Adrenal gland (tissue), 12 donors: ENCODE measurements around the gene CYRIA. TPM values are rescaled to one million over a fixed set of nuclear protein-coding genes. Genes with fewer than 3 reads are reported as not detected.

ENCODE experiments used
- DNase-seq, 7 donors: peaks; one replicate each; pipeline ENCODE4 v3.0.0-alpha.2; 2019 to 2020
- H3K27ac ChIP-seq, 5 donors: fragments of 200-600 bp; sonication (generic) in 4 of 5; 1 replicate in 3 of 5; 2 replicates in 2 of 5; pipeline versions ENCODE4 v1.5.1 to v1.8.0; 2016 to 2020; ENCODE audit warnings: mild to moderate bottlenecking in 1 of 5
- H3K27me3 ChIP-seq: fragments of 200-600 bp; 2 replicates; pipeline ENCODE4 v1.8.0; 2021
- H3K36me3 ChIP-seq, 2 donors: fragments of 200-600 bp; replicated peaks in 1 of 2; 1 replicate in 1 of 2; 2 replicates in 1 of 2; pipeline versions ENCODE4 v1.5.1 to v1.8.0; 2018 to 2022
- H3K4me1 ChIP-seq, 2 donors: fragments of 200-600 bp; replicated peaks in 1 of 2; 1 replicate in 1 of 2; 2 replicates in 1 of 2; pipeline versions ENCODE4 v1.5.1 to v1.8.0; 2018 to 2021
- H3K4me3 ChIP-seq, 4 donors: fragments of 200-600 bp; sonication (generic) in 3 of 4; one replicate each; pipeline ENCODE4 v1.5.1; 2016 to 2018
- H3K9me3 ChIP-seq, 3 donors: fragments of 200-600 bp; sonication (generic) in 1 of 3; replicated peaks in 1 of 3; 1 replicate in 2 of 3; 2 replicates in 1 of 3; pipeline versions ENCODE4 v1.5.1 to v1.8.0; 2016 to 2021
- CTCF ChIP-seq, 6 experiments: fragments of 450-650 bp in 4 of 6; fragments of 200-600 bp in 2 of 6; sonication (generic) in 1 of 6; IDR thresholded peaks; 1 replicate in 5 of 6; 2 replicates in 1 of 6; pipeline versions ENCODE4 v1.5.1 to v1.8.0; 2016 to 2021; ENCODE audit warnings: antibody characterized with exemption in 6 of 6, mild to moderate bottlenecking in 2 of 6, moderate library complexity in 1 of 6
- POLR2A ChIP-seq, 2 donors: fragments of 450-650 bp; IDR thresholded peaks; one replicate each; pipeline ENCODE4 v1.6.1; 2017; ENCODE audit warnings: antibody characterized with exemption in 2 of 2, mild to moderate bottlenecking in 2 of 2, moderate library complexity in 1 of 2
- WGBS, 4 donors: extraction: QIAGEN DNeasy Blood & Tissue Kit in 2 of 4; methylation state at CpG; one replicate each; pipeline versions ENCODE4 v1.1.5 to v1.1.7; 2013 to 2017; 5-methylcytosine and 5-hydroxymethylcytosine counted together
- intact Hi-C, 2 donors: fragments of 100-400 bp; cut with DNase I; formaldehyde crosslinking; loops; one replicate each; pipeline versions ENCODE4 v1.14.1 to v1.15.0; 2022 to 2023
- polyA plus RNA-seq, 3 donors: library from polyadenylated mRNA; stranded (reverse); fragments of 200-250 nt in 2 of 3; fragments of 350-450 nt in 1 of 3; fragmentation: Illumina TruSeq in 1 of 3; extraction: RNeasy Lipid Tissue Mini Kit (QIAGEN cat#74804) in 1 of 3; gene quantifications; one replicate each; pipeline ENCODE4 v1.2.3, GENCODE V29; 2013 to 2014
- total RNA-seq, 9 donors: library from RNA; depleted of rRNA in 4 of 9; stranded (reverse); fragments of >200 nt in 4 of 9; fragments of 120-200 nt in 1 of 9; fragmentation: NEBNext Ultra II Directional in 1 of 9; extraction: Animal tissue kit (Norgen Biotek cat#: 25700) in 1 of 9; gene quantifications; one replicate each; pipeline versions ENCODE4 v1.1.0 to v1.2.4, GENCODE V29; 2013 to 2023
- donor health status: healthy with polysubstance abuse.
- donor health status: Bipolar disorder and iron deficiency.
- donor health status: DM: yes; HTN: yes; CAD: no.
- donor health status: DM: no; HTN: no; CAD: no.
- donor health status: DM: no; HTN: no; CAD: no.
- donor health status: DM: yes; HTN: yes; CAD: no.

The CYRIA gene
- total and polyA plus RNA-seq, 12 donors: 2.4 to 31.0 (median 17.9) TPM

DNA sequence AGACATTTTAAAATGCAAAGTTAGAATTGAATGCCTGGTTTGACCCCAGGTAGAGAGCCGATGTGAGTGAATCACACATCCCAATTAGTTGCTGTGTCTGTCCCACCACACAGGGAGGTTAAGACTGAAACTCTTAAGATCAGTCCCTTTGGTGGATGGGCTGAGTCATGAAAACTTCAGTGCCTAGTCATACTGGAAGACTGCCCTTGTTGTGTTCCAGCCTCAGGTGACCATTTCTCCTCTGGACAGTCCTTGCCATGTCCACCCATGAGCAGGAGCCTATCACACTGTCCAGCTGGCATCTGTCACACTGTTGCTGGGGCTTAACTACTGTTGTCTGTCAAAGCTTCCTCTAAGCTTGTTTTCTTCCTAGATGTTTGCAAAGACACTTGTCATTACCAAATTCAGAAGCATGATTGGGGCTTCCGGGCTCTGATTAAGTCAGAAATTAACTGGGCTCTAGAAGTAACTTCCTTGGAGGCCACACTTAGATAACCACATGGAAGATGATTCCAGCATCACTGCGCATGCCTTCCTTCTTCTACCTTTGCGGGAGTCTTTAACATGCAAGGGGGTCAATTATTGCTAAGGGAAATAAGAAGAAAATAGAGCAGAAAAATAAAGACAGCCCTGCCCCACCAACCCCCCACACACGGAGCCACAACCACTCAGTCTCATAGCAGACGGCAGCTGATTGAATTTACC, 21.3 kb downstream of the CYRIA start:
- Histone ChIP-seq H3K36me3 (no peaks in the 10 kb centered on the region), H3K27ac (peak overlapping the region in 2 of 5 donors; percentile 11 to 58), H3K4me3 (no peak overlapping the region), H3K4me1 (peaks cover 48 to 71% of the 10 kb centered on the region in 2 donors), H3K9me3 (no peaks in the 10 kb centered on the region), H3K27me3 (no peaks in the 10 kb centered on the region)
- peak in 3 of 7 donors; percentile 40 to 64 (median 41) for DNase-seq
- intact Hi-C loops: no loop called here
- TF ChIP-seq POLR2A (IDR thresholded peaks at IDR 0.05) (no peak), CTCF (IDR thresholded peaks at IDR 0.05) (no peak)
- WGBS, 4 donors: 64 to 74% (median 69%) methylated on average over 6 of the region's 6 CpGs

DNA sequence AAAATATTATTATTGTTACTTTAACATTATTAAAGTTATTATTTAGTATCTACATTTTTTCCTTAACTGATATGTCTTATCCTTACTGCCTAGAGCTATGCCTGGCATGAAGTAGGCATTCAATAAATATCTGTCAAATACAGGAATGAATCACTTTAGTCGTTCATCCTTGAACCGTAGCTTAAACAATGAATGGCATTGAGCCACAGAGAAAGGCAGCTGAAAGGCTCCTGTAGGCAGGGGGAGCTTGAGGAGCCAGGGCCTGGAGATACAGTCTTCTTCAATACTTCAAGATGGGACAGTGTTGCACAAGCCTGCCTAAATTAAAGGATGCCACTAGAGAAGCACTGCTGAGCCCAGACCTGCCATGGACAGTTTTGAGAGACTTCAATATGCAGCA, 22.5 kb downstream of the CYRIA start:
- peak overlapping the region in 2 of 5 donors; percentile 11 to 58 for H3K27ac ChIP-seq
- intact Hi-C loops: no loop called here
- no peaks in the 10 kb centered on the region for H3K9me3 ChIP-seq
- WGBS, 4 donors: 15 to 44% (median 39%) methylated on average over 2 of the region's 2 CpGs
- peak in 2 of 7 donors; percentile 38 to 46 for DNase-seq
- peaks cover 44 to 71% of the 10 kb centered on the region in 2 donors for H3K4me1 ChIP-seq
- H3K27me3 ChIP-seq: no peaks in the 10 kb centered on the region
- H3K4me3 ChIP-seq: no peak overlapping the region
- no peaks in the 10 kb centered on the region for H3K36me3 ChIP-seq
- no peak for TF ChIP-seq POLR2A (IDR thresholded peaks at IDR 0.05)
- TF ChIP-seq CTCF (IDR thresholded peaks at IDR 0.05): no peak

- no peak for DNase-seq
- intact Hi-C loops: no loop called here
- 51 to 72% (median 64%) methylated on average over 3 of the region's 3 CpGs for WGBS, 4 donors
Observed at GRCh38 chr2:16642088-16642487, 23.5 kb downstream of the CYRIA start.

GRCh38 chr2:16641509-16641908, 24.1 kb downstream of the CYRIA start:
- H3K27me3 ChIP-seq: no peaks in the 10 kb centered on the region
- no peaks in the 10 kb centered on the region for H3K9me3 ChIP-seq
- H3K36me3 ChIP-seq: no peaks in the 10 kb centered on the region
- no peak for DNase-seq
- TF ChIP-seq POLR2A (IDR thresholded peaks at IDR 0.05) (no peak), CTCF (IDR thresholded peaks at IDR 0.05) (no peak)
- H3K4me3 ChIP-seq: no peak overlapping the region
- intact Hi-C loops: no loop called here
- H3K27ac ChIP-seq: peak overlapping the region in 4 of 5 donors; percentile 58 to 68 (median 62)
- WGBS, 4 donors: 73 to 84% (median 73%) methylated on average over 2 of the region's 2 CpGs
- peaks cover 41 to 65% of the 10 kb centered on the region in 2 donors for H3K4me1 ChIP-seq

More at GRCh38 chr2:16642088-16642487, 23.5 kb downstream of the CYRIA start:
- no peaks in the 10 kb centered on the region for H3K27me3 ChIP-seq
- H3K36me3 ChIP-seq: no peaks in the 10 kb centered on the region
- H3K4me1 ChIP-seq: peaks cover 41 to 63% of the 10 kb centered on the region in 2 donors
- peak overlapping the region in 2 of 5 donors; percentile 20 to 62 for H3K27ac ChIP-seq
- H3K9me3 ChIP-seq: no peaks in the 10 kb centered on the region
- no peak overlapping the region for H3K4me3 ChIP-seq
- TF ChIP-seq POLR2A (IDR thresholded peaks at IDR 0.05) (no peak), CTCF (IDR thresholded peaks at IDR 0.05) (no peak)
